Activated T-helper 9 cell treated with anti-CD3 and anti-CD28 coated beads, Interleukin-2, amount 50 U/mL, for 16 hours (primary cell): ENCODE data around the gene RCSD1.

ENCODE experiments used
- DNase-seq: peaks from one replicate; pipeline ENCODE4 v3.0.0-alpha.2; 2020; ENCODE audit warnings: low read depth

RCSD1 gene

GRCh38 chr1:167643441-167643840 lies 13.4 kb downstream of the RCSD1 start:
- DNase-seq = no peak

- DNase-seq = no peak
Measured at GRCh38 chr1:167644551-167644950, 14.5 kb downstream of the RCSD1 start.

- DNase-seq = no peak
Measured at GRCh38 chr1:167645140-167645541, 15.1 kb downstream of the RCSD1 start.

DNA sequence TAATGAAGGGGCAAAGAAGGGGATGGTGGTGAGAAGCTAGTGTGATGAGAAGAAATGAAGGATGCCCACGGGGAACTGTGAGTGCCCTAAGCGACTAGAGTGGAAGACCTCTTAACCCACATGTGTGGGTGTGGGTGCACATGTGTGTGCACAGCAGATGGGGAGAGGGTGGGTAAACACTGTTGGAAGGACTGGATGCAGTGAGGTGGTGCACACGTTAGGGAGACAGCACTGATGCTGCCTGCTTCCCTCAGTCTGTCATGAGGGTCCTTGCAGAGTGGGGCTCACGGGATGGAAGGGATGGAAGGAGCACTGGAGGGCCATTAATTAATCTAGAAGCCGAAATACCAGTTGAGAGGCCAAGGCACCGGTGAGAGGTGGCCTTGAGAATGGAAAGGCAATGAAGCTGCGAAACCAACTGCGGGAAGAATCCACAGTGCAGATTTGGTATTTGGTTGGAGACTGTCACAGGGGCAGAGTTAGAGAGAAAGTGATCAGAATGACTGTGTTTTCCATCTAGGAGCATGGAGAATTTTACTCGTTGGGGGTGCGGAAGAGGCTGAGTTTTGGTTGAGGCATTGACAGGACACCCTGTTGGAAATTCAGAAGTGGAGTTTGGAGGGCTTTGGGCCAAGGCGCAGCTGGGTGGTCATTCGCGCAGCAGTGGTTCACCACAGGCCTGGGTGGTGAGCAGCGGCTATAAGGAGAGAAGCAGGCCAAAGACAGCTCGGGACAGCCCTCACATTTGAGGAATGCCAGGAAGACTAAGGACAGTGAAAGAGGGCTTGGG lies 15.8 kb downstream of the RCSD1 start:
- no peak for DNase-seq

DNA sequence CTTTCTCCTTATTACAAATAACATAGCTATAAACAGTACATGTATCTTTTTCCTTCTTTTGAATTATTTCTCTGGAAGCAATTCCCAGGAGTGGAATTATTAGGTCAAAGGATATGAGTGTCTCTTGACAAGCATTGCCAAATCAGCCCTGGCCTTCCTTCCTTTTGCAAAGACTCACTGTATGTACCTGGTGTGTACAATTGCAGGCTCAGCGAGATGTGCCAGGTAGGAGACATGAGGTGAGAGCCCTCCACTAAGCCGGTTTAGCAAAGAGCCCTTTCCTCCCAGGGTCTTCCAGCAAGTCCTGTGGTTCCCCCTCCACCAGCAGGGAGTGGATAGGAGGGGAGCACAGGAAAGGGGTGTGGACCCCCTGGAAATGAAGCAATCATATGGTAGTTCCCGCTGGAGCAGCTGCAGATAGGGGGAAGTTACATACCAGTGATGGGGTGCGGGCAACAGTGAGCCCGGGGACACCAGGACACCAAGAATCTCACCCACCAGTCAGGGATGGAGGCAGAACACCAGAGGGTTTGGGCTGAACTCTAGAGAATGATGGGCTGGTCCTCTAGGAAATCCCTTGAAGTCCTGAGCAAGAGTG lies 18.3 kb downstream of the RCSD1 start:
- no peak for DNase-seq

- DNase-seq = no peak
Measured at GRCh38 chr1:167648978-167649744, 19.1 kb downstream of the RCSD1 start.

- DNase-seq = no peak
Measured at GRCh38 chr1:167650269-167651160, 20.5 kb downstream of the RCSD1 start.

DNA sequence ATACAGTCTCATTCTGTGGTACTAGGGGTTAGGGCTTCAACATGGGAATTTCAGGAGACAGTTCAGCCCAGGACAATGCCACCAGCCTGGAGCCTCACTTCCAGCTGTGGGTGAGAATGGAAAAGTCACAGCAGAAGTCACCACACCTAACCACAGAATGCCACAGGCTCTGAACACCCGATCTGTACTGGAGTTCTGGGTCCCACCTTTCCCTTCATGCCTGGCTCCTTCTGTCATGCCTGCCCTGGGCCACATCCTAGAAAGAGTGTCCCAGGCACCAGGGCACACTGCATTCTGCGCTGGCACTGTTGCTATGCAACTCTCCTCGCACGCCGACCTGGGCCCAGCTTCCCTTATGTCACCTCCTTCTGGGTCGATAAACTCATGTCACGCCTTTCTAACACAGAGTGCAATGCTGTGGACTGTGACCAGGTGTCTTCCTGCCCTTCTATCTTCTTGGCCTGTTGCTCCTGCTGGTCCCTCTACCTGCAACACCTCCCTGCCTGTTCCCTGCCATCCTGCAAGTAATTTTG lies 21.2 kb downstream of the RCSD1 start:
- DNase-seq = no peak

DNA sequence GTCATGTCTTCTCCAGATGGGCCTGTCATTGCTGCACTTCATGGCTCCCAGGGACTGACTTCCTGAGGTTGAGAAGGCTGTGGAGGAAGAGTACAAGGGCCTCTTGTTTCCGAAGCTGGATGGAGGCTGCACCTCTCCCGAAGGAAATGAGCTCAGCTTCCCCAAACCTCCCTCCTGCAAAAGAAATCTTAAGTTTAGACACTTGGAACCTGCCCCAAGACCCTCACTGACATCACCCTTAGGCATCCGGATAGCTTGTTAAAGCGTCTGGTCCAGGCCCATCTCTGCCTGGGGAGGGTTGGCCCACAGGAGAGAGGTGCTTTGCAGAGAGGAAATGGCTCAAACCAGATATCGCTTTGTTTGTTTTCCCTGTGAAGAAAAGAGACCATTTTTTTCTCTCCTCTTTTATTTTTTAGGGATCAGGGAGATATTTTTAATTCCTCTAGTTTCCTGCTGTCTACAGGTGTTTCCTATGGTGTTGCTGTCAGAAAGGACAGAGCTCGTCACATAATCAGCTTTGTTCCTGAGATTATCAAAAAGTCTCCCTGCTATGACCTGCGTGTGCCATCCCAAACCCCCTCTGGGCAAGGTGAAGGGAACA lies 25.0 kb downstream of the RCSD1 start:
- no peak for DNase-seq

DNA sequence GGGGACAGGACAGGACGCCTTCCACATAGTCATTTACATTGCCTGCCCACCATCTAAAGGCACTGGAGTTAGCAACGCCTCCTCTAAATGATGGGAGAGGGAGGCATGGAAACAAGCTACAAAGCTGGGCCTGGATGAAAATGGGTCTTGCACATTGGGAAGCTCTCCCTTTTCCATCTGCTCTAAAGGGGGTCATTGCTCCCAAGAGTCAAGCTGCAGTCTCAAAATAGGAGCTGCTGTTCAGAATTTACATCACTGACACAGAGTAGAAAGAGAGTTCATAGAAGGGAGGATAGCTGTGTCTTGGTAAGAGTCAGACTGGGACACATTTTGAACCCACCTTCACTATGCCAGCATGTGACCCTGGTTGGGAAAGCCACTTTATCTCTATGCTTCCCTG lies 26.6 kb downstream of the RCSD1 start:
- no peak for DNase-seq

DNA sequence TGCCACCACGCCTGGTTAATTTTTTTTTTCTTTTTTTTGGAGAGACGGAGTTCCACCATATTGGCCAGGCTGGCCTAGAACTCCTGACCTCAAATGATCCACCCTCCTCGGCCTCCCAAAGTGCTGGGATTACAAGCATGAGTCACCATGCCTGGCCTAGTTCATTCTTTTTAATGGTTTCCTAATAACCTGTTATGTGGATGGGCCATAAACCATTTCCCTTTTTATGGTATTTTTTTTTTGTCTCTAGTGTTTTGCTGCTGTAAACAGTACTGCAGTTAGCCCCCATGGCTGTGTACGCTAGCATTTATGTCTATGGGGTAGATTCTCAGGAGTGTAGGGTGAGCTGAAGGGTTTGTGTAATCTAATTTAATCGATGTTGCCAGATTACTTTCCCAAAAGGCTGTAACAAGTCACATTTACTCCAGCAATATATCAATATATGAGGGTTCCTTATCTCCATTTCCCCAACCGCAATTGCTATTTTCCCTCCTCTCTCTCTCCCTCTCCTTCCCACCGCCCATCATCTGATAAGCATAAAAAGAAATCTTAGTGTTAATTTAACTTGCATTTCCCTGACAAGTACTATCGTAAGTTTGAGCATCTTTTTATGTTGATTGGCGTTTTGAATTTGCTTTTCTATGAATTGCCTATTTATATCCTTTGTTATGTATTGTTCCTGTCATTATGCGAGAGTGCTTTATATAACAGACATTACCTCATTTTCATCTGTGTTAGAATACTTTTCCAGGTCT lies 28.7 kb downstream of the RCSD1 start:
- DNase-seq = no peak

- no peak for DNase-seq
Measured at GRCh38 chr1:167659450-167659849, 29.4 kb downstream of the RCSD1 start.

DNA sequence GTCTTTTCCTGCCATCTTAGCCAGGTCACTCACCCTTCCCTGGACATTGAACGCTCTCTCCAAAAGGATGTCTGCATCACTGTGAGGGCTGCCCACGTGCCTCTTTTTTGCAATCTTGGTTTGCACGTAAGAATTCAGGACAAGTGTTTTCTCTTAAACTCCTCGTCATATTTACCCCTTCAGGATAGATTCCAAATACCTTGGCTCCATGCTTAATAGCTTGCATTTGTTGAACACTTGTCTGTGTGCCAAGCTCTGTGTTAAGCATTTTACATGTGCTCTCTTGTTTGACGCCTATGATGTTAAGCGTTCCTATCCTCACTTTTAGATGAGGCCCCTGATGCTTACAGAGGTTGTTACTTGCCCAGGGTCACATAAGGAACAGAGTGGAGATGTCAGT lies 29.8 kb downstream of the RCSD1 start:
- DNase-seq = no peak

DNA sequence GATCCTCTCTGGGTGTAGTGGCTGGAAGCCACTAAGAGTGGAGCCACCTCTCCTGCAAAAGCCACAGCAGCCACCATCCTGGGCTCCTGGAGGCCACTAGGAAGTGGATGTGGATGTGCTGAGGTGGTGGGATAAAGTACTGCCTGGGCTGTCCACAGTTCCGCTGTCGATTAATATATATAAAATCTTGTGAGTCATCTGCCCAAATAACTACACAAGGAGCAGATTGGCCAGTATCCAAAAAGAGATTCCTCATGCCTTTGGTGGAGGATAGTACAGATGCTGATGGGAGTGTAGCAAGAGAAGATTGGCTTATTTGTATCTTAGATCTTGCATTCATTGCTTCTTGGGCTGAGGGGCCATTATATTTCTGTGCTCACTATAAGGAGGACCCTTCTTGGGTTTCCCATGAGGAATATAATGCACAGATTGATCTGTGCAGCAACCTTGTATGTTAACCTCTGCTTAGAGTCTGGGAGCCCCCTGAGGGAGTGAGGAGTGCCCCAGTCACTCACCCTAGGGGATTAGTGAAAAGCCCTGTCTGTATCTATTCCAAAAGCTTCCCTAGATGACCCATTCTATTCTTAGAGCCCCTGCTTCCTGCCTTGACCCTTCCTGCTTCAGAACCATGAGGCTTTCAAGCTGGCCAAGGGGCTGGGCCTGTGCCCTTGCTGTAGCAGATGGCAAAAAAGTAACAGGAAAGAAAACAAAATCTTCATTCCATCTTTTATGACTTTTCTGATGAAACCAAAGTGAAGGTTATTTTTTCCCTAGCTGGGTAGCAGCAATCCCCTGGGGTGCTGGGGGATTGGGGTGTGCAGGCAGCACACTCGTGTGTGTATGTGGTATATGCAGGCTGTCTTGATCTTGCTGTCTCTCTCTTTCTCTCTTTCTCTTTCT lies 31.7 kb downstream of the RCSD1 start:
- no peak for DNase-seq

DNA sequence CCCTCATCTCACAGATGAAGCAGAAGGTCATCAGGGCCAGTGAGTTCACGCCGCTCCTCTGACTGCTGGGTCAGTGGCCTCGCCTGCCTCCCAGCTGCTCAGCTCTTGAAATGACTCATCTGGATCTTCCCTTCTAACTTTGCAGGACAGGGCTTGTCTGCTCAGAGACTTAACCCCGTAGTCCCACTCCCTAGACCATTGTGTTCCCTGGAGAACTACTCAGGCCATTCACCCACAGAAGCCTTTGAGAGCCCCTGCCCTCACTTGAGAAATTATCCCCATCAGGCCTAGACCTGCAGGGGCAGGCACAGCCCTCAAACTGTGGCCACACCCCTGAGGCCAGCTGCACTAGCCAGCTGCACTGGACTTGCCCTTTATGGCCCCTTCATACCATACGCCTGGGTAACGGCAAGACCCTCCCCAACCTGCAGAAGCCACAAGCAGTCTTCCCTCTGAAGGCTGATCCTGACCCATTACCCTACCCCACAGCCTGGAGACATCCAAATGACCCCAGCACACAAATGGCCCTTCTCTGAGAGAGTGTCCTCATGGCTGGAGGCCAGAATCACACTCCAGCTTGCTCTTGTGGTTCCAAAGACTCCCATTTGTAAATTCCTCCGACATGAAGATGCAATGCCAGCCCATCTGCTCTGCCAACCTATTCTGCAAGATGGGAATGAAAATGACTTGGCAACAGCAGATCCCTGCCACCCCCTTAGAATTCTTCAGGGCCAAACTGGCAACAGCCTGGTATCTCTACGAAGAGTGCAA lies 33.2 kb downstream of the RCSD1 start:
- DNase-seq = no peak

DNA sequence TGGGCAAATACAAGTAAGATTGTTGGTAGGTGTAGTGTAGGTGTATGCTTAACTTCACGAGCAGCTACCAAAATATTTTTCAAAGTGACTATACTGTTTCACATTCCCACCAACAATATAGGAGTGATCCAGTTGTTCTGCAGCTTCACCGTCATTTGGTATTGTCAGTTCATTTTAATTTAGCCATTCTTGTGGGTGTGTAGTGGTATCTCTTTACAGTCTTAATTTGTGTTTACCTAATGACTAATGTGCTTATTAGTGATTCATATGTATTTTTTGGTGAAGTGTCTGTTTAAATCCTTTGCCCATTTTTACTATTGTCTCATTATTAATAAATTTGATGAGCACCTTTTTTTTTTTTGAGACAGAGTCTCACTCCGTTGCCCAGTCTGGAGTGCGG lies 35.4 kb downstream of the RCSD1 start:
- DNase-seq = no peak

DNA sequence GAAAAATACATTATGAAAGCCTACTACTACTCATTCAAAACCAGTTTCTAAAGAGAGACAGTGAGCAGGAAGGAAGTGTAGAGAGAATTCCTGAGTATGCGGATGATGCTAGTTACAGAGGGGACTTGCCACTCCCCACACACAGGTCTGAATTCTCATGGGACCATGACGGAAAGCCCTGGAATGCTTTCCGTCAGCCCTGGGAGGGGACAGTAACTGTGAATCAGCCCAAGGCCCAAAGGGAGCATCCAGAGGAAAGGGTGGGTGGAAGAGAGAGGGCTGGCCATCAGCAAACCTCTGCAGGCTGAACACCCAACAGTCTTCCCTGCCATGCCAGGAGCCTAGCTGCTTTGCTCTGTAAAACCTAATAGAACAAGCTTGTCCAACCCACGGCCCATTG lies 36.4 kb downstream of the RCSD1 start:
- no peak for DNase-seq

DNA sequence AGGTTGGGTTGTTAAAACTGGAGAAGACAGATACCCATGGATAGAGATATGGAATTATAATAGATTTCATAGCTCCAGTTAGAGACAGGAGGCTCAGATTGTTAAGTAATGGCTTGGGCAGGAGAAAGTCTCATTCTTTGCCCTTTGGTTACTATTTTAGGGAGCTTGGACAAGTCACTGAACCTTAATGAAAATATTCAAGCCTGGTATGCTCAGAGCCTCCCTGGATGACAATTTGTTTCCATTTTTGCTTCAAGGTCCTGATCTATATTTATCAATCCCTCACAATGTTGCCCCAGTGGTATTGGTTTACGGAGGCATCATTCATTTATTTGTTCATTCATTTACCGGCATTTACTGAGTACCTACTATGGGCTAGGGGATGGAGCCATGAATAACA lies 37.5 kb downstream of the RCSD1 start:
- DNase-seq = no peak

DNA sequence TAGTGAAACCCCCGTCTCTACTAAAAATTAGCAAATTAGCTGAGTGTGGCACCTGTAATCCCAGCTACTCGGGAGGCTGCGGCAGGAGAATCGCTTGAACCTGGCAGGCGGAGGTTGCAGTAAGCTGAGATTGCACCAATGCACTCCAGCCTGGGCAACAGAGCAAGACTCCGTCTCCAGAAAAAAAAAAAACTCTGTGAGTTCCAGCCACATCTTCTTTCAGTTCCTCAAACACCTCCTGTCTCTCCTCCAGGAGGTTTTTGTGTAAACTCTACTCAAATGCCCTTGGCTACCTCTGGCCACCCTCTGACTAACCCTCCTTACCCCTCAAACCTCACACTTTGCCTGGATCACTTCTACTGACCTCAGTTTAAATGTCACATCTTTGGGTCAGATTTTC lies 38.1 kb downstream of the RCSD1 start:
- DNase-seq = no peak
